ENCODE data around the gene COL15A1. TPM values are rescaled to one million over a fixed set of nuclear protein-coding genes. Genes with fewer than 3 reads are reported as not detected.

The COL15A1 gene
- total RNA-seq, 4 donors from 2014 or later: 4.6 to 51.9 (median 10.7) TPM

DNA sequence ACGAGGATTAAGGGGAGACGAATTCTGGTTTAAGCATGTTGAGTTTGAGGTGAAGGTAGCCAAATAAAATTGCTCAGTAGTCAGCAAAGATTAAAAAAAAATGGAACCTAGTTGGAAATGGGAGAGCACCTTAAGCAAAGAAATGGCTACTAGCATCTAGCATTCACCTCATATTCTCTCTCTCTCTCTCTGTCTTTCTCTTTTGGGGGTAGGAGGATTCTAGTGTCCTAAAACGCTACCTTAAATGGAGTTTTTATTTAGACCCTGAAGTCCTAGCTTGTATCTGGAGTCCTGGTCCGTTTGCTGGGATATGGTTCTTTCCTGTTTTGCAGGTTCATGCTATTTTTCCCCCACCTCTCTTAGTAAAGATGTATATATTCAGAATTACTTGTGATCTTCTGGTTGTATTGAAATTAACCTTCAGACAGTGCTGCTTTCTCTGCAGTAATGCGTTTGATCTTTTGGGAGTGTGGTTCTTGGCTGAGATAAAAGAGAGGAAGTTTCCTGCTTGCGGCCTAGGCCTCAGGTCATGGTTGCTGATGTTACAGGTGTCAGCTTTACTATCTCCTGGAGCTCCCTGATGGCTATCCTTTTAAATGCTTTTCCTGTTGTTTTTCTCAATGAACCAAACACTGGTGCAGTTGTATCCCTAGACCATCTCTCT, 169.2 kb downstream of the COL15A1 start:
- Histone ChIP-seq H3K27ac (peak overlapping the region in 3 of 4 donors; percentile 4 to 30 (median 28)), H3K9me3 (no peaks in the 10 kb centered on the region), H3K36me3 (no peaks in the 10 kb centered on the region), H3K4me3 (no peak overlapping the region), H3K4me1 (peaks cover 16 to 83% (median 37%) of the 10 kb centered on the region in 4 donors), H3K27me3 (no peaks in the 10 kb centered on the region)
- 73 to 90% methylated on average over 2 to 6 of the region's 6 CpGs for WGBS, 2 donors (ENCODE audit: low coverage in 1 of 2)
- TF ChIP-seq EP300 (IDR thresholded peaks at IDR 0.05; ENCODE audit: low read depth): no peak
- TF ChIP-seq POLR2A (IDR thresholded peaks at IDR 0.05): no peak
- TF ChIP-seq POLR2AphosphoS5 (IDR thresholded peaks at IDR 0.05): no peak
- no peak for TF ChIP-seq CTCF (IDR thresholded peaks at IDR 0.05)
- DNase-seq: no peak
- in situ Hi-C loops (cut with MboI; ENCODE audit: low pct_ligation_motif_present in 1 of 4, low pct_unique_long_range_greater_than_20kb in 1 of 4, low sequenced_read_pairs in 3 of 4) (no loop called here), intact Hi-C loops (cut with DNase I; ENCODE audit: low total_unique reads) (no loop called here)

DNA sequence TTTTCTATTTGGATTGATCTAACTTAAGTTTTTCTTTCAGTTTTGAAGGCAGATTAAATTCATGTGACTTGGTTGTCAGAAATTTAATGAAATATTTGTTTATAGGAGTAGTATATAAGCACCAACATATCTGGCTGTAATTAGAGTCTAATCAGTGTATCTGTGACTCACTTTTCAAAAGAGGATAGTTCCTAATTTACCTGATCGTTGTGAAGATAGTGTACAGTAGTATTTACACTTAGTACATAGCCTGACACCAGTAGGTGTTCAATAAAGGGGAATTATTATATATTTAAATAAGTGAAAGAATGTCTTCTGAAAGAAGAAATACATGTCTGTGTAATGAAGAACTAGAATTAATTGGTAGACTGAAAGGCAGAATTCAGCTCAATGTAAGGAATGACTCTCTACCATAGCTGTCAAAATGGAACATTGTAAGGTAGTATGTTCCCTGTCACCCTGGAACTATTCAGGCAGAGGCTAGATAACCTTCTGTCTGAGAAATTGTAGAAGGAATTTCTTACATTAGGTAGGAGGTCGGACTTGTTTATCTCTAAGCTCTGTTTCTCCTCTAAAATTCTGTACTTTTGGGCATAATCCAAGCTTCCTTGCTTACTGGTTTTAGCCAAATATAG, 169.8 kb downstream of the COL15A1 start:
- in situ Hi-C loops (cut with MboI; ENCODE audit: low pct_ligation_motif_present in 1 of 4, low pct_unique_long_range_greater_than_20kb in 1 of 4, low sequenced_read_pairs in 3 of 4): no loop called here
- H3K36me3 ChIP-seq: no peaks in the 10 kb centered on the region
- 66 to 75% methylated on average over 2 of the region's 2 CpGs for WGBS, 2 donors (ENCODE audit: low coverage in 1 of 2)
- TF ChIP-seq CTCF (IDR thresholded peaks at IDR 0.05) (no peak), POLR2AphosphoS5 (IDR thresholded peaks at IDR 0.05) (no peak), POLR2A (IDR thresholded peaks at IDR 0.05) (no peak), EP300 (IDR thresholded peaks at IDR 0.05; ENCODE audit: low read depth) (no peak)
- no peak overlapping the region for H3K4me3 ChIP-seq
- intact Hi-C loops (cut with DNase I; ENCODE audit: low total_unique reads): no loop called here
- H3K9me3 ChIP-seq: no peaks in the 10 kb centered on the region
- peak overlapping the region; percentile 4 to 30 (median 16) for H3K27ac ChIP-seq
- DNase-seq: no peak
- peaks cover 14 to 78% (median 32%) of the 10 kb centered on the region in 4 donors for H3K4me1 ChIP-seq
- H3K27me3 ChIP-seq: no peaks in the 10 kb centered on the region

- 77 to 81% methylated on average over 3 of the region's 3 CpGs for WGBS, 2 donors (ENCODE audit: low coverage in 1 of 2)
These were observed 170.3 kb downstream of the COL15A1 start for GRCh38 chr9:99114049-99114440.

More at GRCh38 chr9:99114049-99114440, 170.3 kb downstream of the COL15A1 start:
- H3K9me3 ChIP-seq: no peaks in the 10 kb centered on the region
- in situ Hi-C loops (cut with MboI; ENCODE audit: low pct_ligation_motif_present in 1 of 4, low pct_unique_long_range_greater_than_20kb in 1 of 4, low sequenced_read_pairs in 3 of 4): no loop called here
- H3K27ac ChIP-seq: peak overlapping the region in 2 of 4 donors; percentile 4 to 30
- H3K4me3 ChIP-seq: no peak overlapping the region
- no peaks in the 10 kb centered on the region for H3K36me3 ChIP-seq
- intact Hi-C loops (cut with DNase I; ENCODE audit: low total_unique reads): no loop called here
- peaks cover 14 to 77% (median 36%) of the 10 kb centered on the region in 4 donors for H3K4me1 ChIP-seq
- DNase-seq: no peak
- H3K27me3 ChIP-seq: no peaks in the 10 kb centered on the region
- TF ChIP-seq EP300 (IDR thresholded peaks at IDR 0.05; ENCODE audit: low read depth) (no peak), CTCF (IDR thresholded peaks at IDR 0.05) (no peak), POLR2A (IDR thresholded peaks at IDR 0.05) (no peak), POLR2AphosphoS5 (IDR thresholded peaks at IDR 0.05) (no peak)

Data from transverse colon (tissue), 4 donors.